Smooth muscle cell (in vitro differentiated cells): ENCODE measurements around the gene MYCT1. TPM values are rescaled to one million over a fixed set of nuclear protein-coding genes. Genes with fewer than 3 reads are reported as not detected.
"Not testable (repeated sequence)": the region's sequence is repeated elsewhere in the genome, so short reads cannot be mapped to it uniquely, and the experiment has no call there.

Experiments used
- DNase-seq: peaks from one replicate; lab custom pipeline; 2025; ENCODE audit not compliant: unreplicated experiment; lab: John Stamatoyannopoulos, UW
- H2AFZ ChIP-seq: fragments of 200-600 bp; sonication (generic); 2 replicates; pipeline ENCODE4 v1.6.0; 2016; ENCODE audit warnings: antibody characterized with exemption, low read depth, mild to moderate bottlenecking
- H3F3A ChIP-seq: fragments of 200-600 bp; sonication (generic); 2 replicates; pipeline ENCODE4 v1.6.0; 2017; ENCODE audit warnings: antibody characterized with exemption, low read depth
- H3K27ac ChIP-seq: fragments of 200-600 bp; sonication (generic); 2 replicates; pipeline ENCODE4 v1.5.1; 2016; ENCODE audit warnings: low read depth, mild to moderate bottlenecking
- H3K27me3 ChIP-seq: fragments of 200-600 bp; sonication (generic); 2 replicates; pipeline ENCODE4 v1.6.1; 2016; ENCODE audit warnings: low read depth, mild to moderate bottlenecking
- H3K36me3 ChIP-seq: fragments of 200-600 bp; sonication (generic); 2 replicates; pipeline ENCODE4 v1.5.1; 2016; ENCODE audit warnings: low read depth
- H3K4me1 ChIP-seq: fragments of 200-600 bp; sonication (generic); 2 replicates; pipeline ENCODE4 v1.5.1; 2016; ENCODE audit warnings: low read depth
- H3K4me2 ChIP-seq: fragments of 200-600 bp; sonication (generic); 2 replicates; pipeline ENCODE4 v1.6.0; 2016; ENCODE audit warnings: mild to moderate bottlenecking
- H3K4me3 ChIP-seq: fragments of 200-600 bp; sonication (generic); 2 replicates; pipeline ENCODE4 v1.5.1; 2016; ENCODE audit warnings: mild to moderate bottlenecking
- H3K79me2 ChIP-seq: fragments of 200-600 bp; sonication (generic); 2 replicates; pipeline ENCODE4 v1.6.0; 2016; ENCODE audit warnings: low read depth, mild to moderate bottlenecking
- H3K9ac ChIP-seq: fragments of 200-600 bp; sonication (generic); 2 replicates; pipeline ENCODE4 v1.6.0; 2016; ENCODE audit warnings: low read depth
- H3K9me3 ChIP-seq: fragments of 200-600 bp; sonication (generic); replicated peaks from 2 replicates; pipeline ENCODE4 v1.5.1; 2016; ENCODE audit warnings: low read depth
- H4K20me1 ChIP-seq: fragments of 200-600 bp; sonication (generic); 2 replicates; pipeline ENCODE4 v1.6.0; 2016; ENCODE audit warnings: low read depth
- WGBS: methylation state at CpG from one replicate; pipeline ENCODE4 v1.1.7; 2016; ENCODE audit warnings: low lambda C conversion rate; 5-methylcytosine and 5-hydroxymethylcytosine counted together
- polyA plus RNA-seq: library from polyadenylated mRNA; unstranded; fragments of >200 nt; fragmentation: Nextera tagmentation; extraction: Ambion mirVana; gene quantifications from 2 replicates; pipeline ENCODE4 v1.2.1, GENCODE V29; 2016
- total RNA-seq: library from RNA; depleted of rRNA; stranded (reverse); fragments of >200 nt; gene quantifications from 2 replicates; pipeline ENCODE4 v1.2.3, GENCODE V29; 2014
- TF ChIP-seq, protein P1 (sequence below): fragments of 200-600 bp; sonication (generic); IDR thresholded peaks from 2 replicates; pipeline ENCODE4 v1.5.1; 2017; ENCODE audit warnings: borderline replicate concordance, mild to moderate bottlenecking, antibody characterized with exemption; ENCODE audit not compliant: insufficient read depth, poor library complexity, severe bottlenecking

MYCT1 gene
- total and polyA plus RNA-seq, 2 experiments from 2014 or later: not detected

DNA sequence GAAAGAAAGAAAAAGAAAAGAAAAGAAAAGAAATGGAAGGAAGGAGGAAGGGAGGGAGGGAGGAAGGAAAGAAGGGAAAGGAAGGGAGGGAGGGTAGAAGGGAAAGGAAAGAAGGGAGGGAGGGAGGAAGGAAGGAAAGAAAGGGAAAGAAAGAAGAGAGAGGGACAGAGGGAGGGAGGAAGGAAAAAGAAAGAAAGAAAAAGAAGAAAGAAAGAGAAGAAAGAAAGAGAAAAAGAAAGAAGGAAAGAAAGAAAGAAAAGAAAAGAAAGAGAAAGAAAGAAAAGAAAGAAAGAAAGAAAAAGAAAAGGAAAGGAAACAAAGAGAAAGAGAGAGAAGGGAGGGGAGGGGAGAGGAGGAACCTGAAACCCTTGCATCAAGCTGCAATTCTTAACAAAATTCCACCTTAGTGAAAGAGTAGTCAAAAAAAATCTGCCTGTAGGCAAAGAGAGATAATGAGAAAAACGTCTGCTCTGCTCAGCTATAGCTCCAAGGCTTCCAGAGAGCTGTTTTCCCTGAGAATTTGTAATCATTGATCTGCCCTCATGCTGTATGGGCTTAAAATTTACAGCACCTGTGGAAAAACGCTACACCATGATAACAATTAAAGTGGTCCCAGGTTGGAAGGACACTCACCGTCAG lies 16.7 kb upstream of the MYCT1 start:
- no peaks in the 10 kb centered on the region for H3K9me3 ChIP-seq

DNA sequence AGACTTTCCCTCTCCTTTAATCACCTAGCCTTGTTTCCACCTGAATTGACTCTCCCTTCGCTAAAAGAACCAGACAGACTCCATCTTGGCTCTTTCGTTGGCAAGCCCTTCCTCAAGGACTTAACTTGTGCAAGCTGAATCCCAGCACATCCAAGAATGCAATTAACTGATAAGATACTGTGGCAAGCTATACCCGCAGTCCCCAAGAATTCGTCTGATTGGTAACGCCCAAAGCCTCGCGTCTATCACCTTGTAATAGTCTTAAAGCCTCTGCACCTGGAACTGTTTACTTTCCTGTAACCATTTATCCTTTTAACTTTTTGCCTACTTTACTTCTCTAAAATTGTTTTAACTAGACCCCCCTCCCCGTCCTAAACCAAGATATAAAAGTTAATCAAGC lies 15.6 kb upstream of the MYCT1 start:
- Histone ChIP-seq H3F3A (no peaks in the 10 kb centered on the region), H3K79me2 (no peaks in the 10 kb centered on the region)

More for the DNA sequence above, 16.7 kb upstream of the MYCT1 start:
- no peak overlapping the region for H2AFZ ChIP-seq
- no peaks in the 10 kb centered on the region for H3K36me3 ChIP-seq
- H3F3A ChIP-seq: no peaks in the 10 kb centered on the region
- 10% methylated on average over 3 of the region's 3 CpGs for WGBS
- no peak overlapping the region for H3K4me2 ChIP-seq
- no peak overlapping the region for H3K9ac ChIP-seq
- no peaks in the 10 kb centered on the region for H3K27me3 ChIP-seq
- no peak overlapping the region for H3K27ac ChIP-seq
- H3K4me1 ChIP-seq: peaks cover 8% of the 10 kb centered on the region
- DNase-seq: no peak
- H3K79me2 ChIP-seq: no peaks in the 10 kb centered on the region
- no peak overlapping the region for H3K4me3 ChIP-seq
- no peaks in the 10 kb centered on the region for H4K20me1 ChIP-seq
- TF ChIP-seq, protein P1, sequence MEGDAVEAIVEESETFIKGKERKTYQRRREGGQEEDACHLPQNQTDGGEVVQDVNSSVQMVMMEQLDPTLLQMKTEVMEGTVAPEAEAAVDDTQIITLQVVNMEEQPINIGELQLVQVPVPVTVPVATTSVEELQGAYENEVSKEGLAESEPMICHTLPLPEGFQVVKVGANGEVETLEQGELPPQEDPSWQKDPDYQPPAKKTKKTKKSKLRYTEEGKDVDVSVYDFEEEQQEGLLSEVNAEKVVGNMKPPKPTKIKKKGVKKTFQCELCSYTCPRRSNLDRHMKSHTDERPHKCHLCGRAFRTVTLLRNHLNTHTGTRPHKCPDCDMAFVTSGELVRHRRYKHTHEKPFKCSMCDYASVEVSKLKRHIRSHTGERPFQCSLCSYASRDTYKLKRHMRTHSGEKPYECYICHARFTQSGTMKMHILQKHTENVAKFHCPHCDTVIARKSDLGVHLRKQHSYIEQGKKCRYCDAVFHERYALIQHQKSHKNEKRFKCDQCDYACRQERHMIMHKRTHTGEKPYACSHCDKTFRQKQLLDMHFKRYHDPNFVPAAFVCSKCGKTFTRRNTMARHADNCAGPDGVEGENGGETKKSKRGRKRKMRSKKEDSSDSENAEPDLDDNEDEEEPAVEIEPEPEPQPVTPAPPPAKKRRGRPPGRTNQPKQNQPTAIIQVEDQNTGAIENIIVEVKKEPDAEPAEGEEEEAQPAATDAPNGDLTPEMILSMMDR: no peak

DNA sequence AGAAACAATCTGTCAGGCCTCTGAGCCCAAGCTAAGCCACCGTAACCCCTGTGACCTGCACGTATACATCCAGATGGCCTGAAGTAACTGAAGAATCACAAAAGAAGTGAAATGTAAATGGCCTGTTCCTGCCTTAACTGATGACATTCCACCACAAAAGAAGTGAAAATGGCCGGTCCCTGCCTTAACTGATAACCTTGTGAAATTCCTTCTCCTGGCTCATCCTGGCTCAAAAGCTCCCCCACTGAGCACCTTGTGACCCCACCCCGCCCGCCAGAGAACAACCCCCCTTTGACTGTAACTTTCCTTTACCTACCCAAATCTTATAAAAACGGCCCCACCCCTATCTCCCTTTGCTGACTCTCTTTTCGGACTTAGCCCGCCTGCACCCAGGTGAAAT lies 14.8 kb upstream of the MYCT1 start:
- H3K27me3 ChIP-seq, H3K9ac ChIP-seq, H3K4me3 ChIP-seq, DNase-seq, H3K79me2 ChIP-seq, H3K9me3 ChIP-seq, H3K36me3 ChIP-seq, H3K27ac ChIP-seq, H3K4me1 ChIP-seq, H3K4me2 ChIP-seq, H4K20me1 ChIP-seq, H2AFZ ChIP-seq, H3F3A ChIP-seq: not testable (repeated sequence)
- 22% methylated on average over 8 of the region's 8 CpGs for WGBS

More for the DNA sequence above, 15.6 kb upstream of the MYCT1 start:
- Histone ChIP-seq H3K9ac (no peak overlapping the region), H3K4me3 (no peak overlapping the region), H3K27me3 (no peaks in the 10 kb centered on the region), H3K4me2 (no peak overlapping the region), H2AFZ (no peak overlapping the region), H3K27ac (no peak overlapping the region), H3K9me3 (no peaks in the 10 kb centered on the region), H3K4me1 (peaks cover 8% of the 10 kb centered on the region), H3K36me3 (no peaks in the 10 kb centered on the region), H4K20me1 (no peaks in the 10 kb centered on the region)
- TF ChIP-seq, protein P1: no peak
- WGBS: 41% methylated on average over 8 of the region's 8 CpGs
- no peak for DNase-seq

DNA sequence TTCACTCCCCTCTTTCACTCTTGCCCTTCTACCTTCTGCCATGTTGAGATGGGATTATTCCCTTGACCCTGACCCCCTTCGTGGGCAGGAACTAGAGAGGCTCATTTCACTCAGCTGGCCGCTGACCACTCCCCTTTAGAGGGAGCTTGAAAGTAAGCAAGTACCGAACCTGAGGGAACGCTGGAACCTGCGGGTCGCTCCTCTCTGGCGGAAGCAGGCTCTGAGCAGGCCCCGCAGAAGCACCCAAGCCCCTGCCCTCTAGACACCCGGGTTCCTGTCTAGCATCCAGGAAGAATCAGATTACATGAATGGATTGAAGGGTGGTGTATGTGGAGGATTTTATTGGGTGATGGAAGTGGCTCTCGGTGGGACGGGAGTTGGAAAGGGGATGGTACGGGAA lies 11.9 kb upstream of the MYCT1 start:
- TF ChIP-seq, protein P1: no peak
- no peaks in the 10 kb centered on the region for H3K27me3 ChIP-seq

More for the DNA sequence above, 11.9 kb upstream of the MYCT1 start:
- no peak overlapping the region for H3K27ac ChIP-seq
- no peak overlapping the region for H3K4me3 ChIP-seq
- no peaks in the 10 kb centered on the region for H3K36me3 ChIP-seq
- H3K4me1 ChIP-seq: peaks cover 8% of the 10 kb centered on the region
- H3K9me3 ChIP-seq: no peaks in the 10 kb centered on the region
- WGBS: 91% methylated on average over 12 of the region's 12 CpGs
- H3K9ac ChIP-seq: no peak overlapping the region
- no peak overlapping the region for H3K4me2 ChIP-seq
- no peak for DNase-seq
- H2AFZ ChIP-seq: no peak overlapping the region
- H3F3A ChIP-seq: no peaks in the 10 kb centered on the region
- H3K79me2 ChIP-seq: no peaks in the 10 kb centered on the region
- no peaks in the 10 kb centered on the region for H4K20me1 ChIP-seq
